Vagina (tissue), 2 donors: ENCODE results near the gene TASOR2. TPM values are rescaled to one million over a fixed set of nuclear protein-coding genes. Genes with fewer than 3 reads are reported as not detected.
A peak's percentile ranks its signal among the peaks of the same experiment; 100 is the strongest.

Source experiments
- DNase-seq, 2 donors: peaks; one replicate each; pipeline ENCODE4 v3.0.0-alpha.2; 2017; ENCODE audit errors: extremely low spot score in 2 of 2
- H3K27ac ChIP-seq: fragments of 200-600 bp; sonication (generic); one replicate; pipeline ENCODE4 v1.5.1; 2019
- H3K27me3 ChIP-seq: fragments of 200-600 bp; sonication (generic); one replicate; pipeline ENCODE4 v1.5.1; 2019
- H3K36me3 ChIP-seq, 2 donors: fragments of 200-600 bp; sonication (generic); one replicate each; pipeline ENCODE4 v1.5.1; 2017 to 2019
- H3K4me1 ChIP-seq: fragments of 200-600 bp; sonication (generic); one replicate; pipeline ENCODE4 v1.5.1; 2019
- H3K4me3 ChIP-seq, 2 donors: fragments of 200-600 bp; sonication (generic); 1 replicate in 1 of 2; 2 replicates in 1 of 2; pipeline ENCODE4 v1.5.1; 2016 to 2019
- H3K9me3 ChIP-seq: fragments of 200-600 bp; sonication (generic); one replicate; pipeline ENCODE4 v1.5.1; 2019
- CTCF ChIP-seq, 3 experiments: fragments of 450-650 bp in 2 of 3; fragments of 200-600 bp in 1 of 3; sonication (generic) in 1 of 3; IDR thresholded peaks; one replicate each; pipeline ENCODE4 v1.5.1; 2017 to 2019; ENCODE audit warnings: antibody characterized with exemption in 3 of 3, mild to moderate bottlenecking in 2 of 3, moderate library complexity in 2 of 3
- POLR2A ChIP-seq, 2 donors: fragments of 450-650 bp; IDR thresholded peaks; one replicate each; pipeline ENCODE4 v1.6.1; 2017; ENCODE audit warnings: antibody characterized with exemption in 2 of 2, mild to moderate bottlenecking in 2 of 2, moderate library complexity in 2 of 2
- POLR2AphosphoS5 ChIP-seq, 2 donors: sonication (generic); formaldehyde crosslinking; IDR thresholded peaks; one replicate each; pipeline ENCODE4 v1.9.0; 2017; ENCODE audit warnings: antibody characterized with exemption in 2 of 2, mild to moderate bottlenecking in 2 of 2, low read depth in 1 of 2; ENCODE audit not compliant: insufficient read depth in 1 of 2
- intact Hi-C: fragments of 100-400 bp; cut with DNase I; formaldehyde crosslinking; loops from one replicate; pipeline ENCODE4 v1.15.1; 2023
- total RNA-seq: library from RNA; depleted of rRNA; stranded (reverse); fragments of >200 nt; gene quantifications from one replicate; pipeline ENCODE4 v1.2.3, GENCODE V29; 2016

TASOR2 gene
- total RNA-seq, 1 donor from 2014 or later: 51.6 TPM

GRCh38 chr10:5645375-5645774, 39.3 kb upstream of the TASOR2 start:
- H3K27me3 ChIP-seq: no peaks in the 10 kb centered on the region
- intact Hi-C loops: no loop called here
- no peaks in the 10 kb centered on the region for H3K9me3 ChIP-seq
- H3K36me3 ChIP-seq: peaks cover 0 to 47% of the 10 kb centered on the region in 2 donors
- peak overlapping the region; percentile 67 for H3K27ac ChIP-seq
- TF ChIP-seq POLR2AphosphoS5 (IDR thresholded peaks at IDR 0.05; ENCODE audit: insufficient read depth in 1 of 2, low read depth in 1 of 2) (no peak), CTCF (IDR thresholded peaks at IDR 0.05) (no peak), POLR2A (IDR thresholded peaks at IDR 0.05) (no peak)
- DNase-seq: no peak
- no peak overlapping the region for H3K4me3 ChIP-seq
- H3K4me1 ChIP-seq: no peaks in the 10 kb centered on the region

GRCh38 chr10:5645944-5646617, 38.6 kb upstream of the TASOR2 start:
- H3K27me3 ChIP-seq: no peaks in the 10 kb centered on the region
- intact Hi-C loops: no loop called here
- H3K36me3 ChIP-seq: peaks cover 0 to 47% of the 10 kb centered on the region in 2 donors
- H3K9me3 ChIP-seq: no peaks in the 10 kb centered on the region
- H3K27ac ChIP-seq: peak overlapping the region; percentile 67
- H3K4me3 ChIP-seq: no peak overlapping the region
- no peaks in the 10 kb centered on the region for H3K4me1 ChIP-seq
- TF ChIP-seq CTCF (IDR thresholded peaks at IDR 0.05) (no peak), POLR2AphosphoS5 (IDR thresholded peaks at IDR 0.05; ENCODE audit: insufficient read depth in 1 of 2, low read depth in 1 of 2) (no peak), POLR2A (IDR thresholded peaks at IDR 0.05) (no peak)
- DNase-seq: no peak

GRCh38 chr10:5647507-5648240, 37.0 kb upstream of the TASOR2 start:
- no peak overlapping the region for H3K4me3 ChIP-seq
- H3K36me3 ChIP-seq: peaks cover 0 to 35% of the 10 kb centered on the region in 2 donors
- H3K27ac ChIP-seq: no peak overlapping the region
- TF ChIP-seq POLR2AphosphoS5 (IDR thresholded peaks at IDR 0.05; ENCODE audit: insufficient read depth in 1 of 2, low read depth in 1 of 2) (no peak), CTCF (IDR thresholded peaks at IDR 0.05) (no peak), POLR2A (IDR thresholded peaks at IDR 0.05) (no peak)
- no peaks in the 10 kb centered on the region for H3K9me3 ChIP-seq
- intact Hi-C loops: no loop called here
- no peaks in the 10 kb centered on the region for H3K4me1 ChIP-seq
- H3K27me3 ChIP-seq: no peaks in the 10 kb centered on the region
- no peak for DNase-seq

GRCh38 chr10:5648494-5649457, 35.9 kb upstream of the TASOR2 start:
- intact Hi-C loops: no loop called here
- no peak for DNase-seq
- H3K4me1 ChIP-seq: peaks cover 2% of the 10 kb centered on the region

More at GRCh38 chr10:5648494-5649457, 35.9 kb upstream of the TASOR2 start:
- Histone ChIP-seq H3K9me3 (no peaks in the 10 kb centered on the region), H3K27me3 (no peaks in the 10 kb centered on the region), H3K4me3 (no peak overlapping the region), H3K36me3 (peaks cover 0 to 35% of the 10 kb centered on the region in 2 donors), H3K27ac (no peak overlapping the region)
- TF ChIP-seq POLR2AphosphoS5 (IDR thresholded peaks at IDR 0.05; ENCODE audit: insufficient read depth in 1 of 2, low read depth in 1 of 2): no peak
- TF ChIP-seq POLR2A (IDR thresholded peaks at IDR 0.05): no peak
- TF ChIP-seq CTCF (IDR thresholded peaks at IDR 0.05): no peak
